Upper lobe of right lung (tissue), 1 donor: ENCODE measurements around the gene ABCC12. TPM values are rescaled to one million over a fixed set of nuclear protein-coding genes. Genes with fewer than 3 reads are reported as not detected.

Experiments
- ATAC-seq: fragments of 200-7000 bp; cut with Tn5 transposase; one replicate; pipeline ENCODE4 v1.9.1; 2020; ENCODE audit warnings: mild to moderate bottlenecking, moderate library complexity
- DNase-seq: peaks from one replicate; pipeline ENCODE4 v3.0.0-alpha.2; 2020
- H3K27ac ChIP-seq: fragments of 200-600 bp; one replicate; pipeline ENCODE4 v1.8.0; 2022
- H3K27me3 ChIP-seq: fragments of 200-600 bp; one replicate; pipeline ENCODE4 v1.8.0; 2022; ENCODE audit warnings: mild to moderate bottlenecking
- H3K36me3 ChIP-seq: fragments of 200-600 bp; one replicate; pipeline ENCODE4 v1.8.0; 2022
- H3K4me1 ChIP-seq: fragments of 200-600 bp; one replicate; pipeline ENCODE4 v1.8.0; 2022
- H3K4me3 ChIP-seq: fragments of 200-600 bp; one replicate; pipeline ENCODE4 v1.8.0; 2022; ENCODE audit warnings: mild to moderate bottlenecking
- H3K9me3 ChIP-seq: fragments of 200-600 bp; one replicate; pipeline ENCODE4 v1.8.0; 2022
- CTCF ChIP-seq: fragments of 200-600 bp; IDR thresholded peaks from one replicate; pipeline ENCODE4 v1.8.0; 2022; ENCODE audit warnings: antibody characterized with exemption
- intact Hi-C: fragments of 100-400 bp; cut with DNase I; formaldehyde crosslinking; loops from one replicate; pipeline ENCODE4 v1.11.0; 2022
- total RNA-seq: library from RNA; stranded (reverse); fragmentation: NEBNext Ultra II Directional; extraction: Animal tissue kit (Norgen Biotek cat#: 25700); gene quantifications from one replicate; pipeline ENCODE4 v1.2.1, GENCODE V29; 2021
- donor health status: DM: no; HTN: yes; CAD: no; lungs with severe emphysema.

ABCC12 gene
- total RNA-seq, 1 donor from 2014 or later, result not detected

DNA sequence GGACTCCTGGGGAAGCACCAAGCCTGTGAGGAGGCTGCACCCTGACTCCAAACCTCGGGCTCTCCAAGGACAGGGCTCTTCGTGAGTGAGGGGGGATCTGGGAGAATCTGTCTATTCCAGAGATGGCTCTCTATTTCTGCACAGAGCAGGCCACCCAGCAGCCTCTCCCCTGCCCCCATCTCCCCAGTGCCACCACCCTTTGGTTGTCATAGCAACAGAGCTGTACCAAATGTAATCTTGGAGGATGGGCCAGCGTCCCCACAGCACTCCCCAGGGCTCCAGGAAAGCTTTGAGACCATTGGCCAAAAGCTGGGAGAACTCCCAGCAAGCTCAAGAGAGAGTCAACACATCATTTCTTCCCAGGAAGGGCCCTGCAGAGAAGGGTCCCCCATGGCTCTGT lies 49.3 kb downstream of the ABCC12 start:
- Histone ChIP-seq H3K9me3 (no peaks in the 10 kb centered on the region), H3K4me1 (no peaks in the 10 kb centered on the region), H3K36me3 (no peaks in the 10 kb centered on the region), H3K4me3 (no peak overlapping the region), H3K27me3 (no peaks in the 10 kb centered on the region), H3K27ac (no peak overlapping the region)
- intact Hi-C loops, result no loop called here
- no peak for DNase-seq
- TF ChIP-seq CTCF, result no peak
- ATAC-seq, result no peak

Other genes starting within 250 kb of the ABCC12 start
- 63.3 TPM for gene LONP2, start 88.3 kb upstream of the ABCC12 start, total RNA-seq
- not detected for gene ABCC11, start 91.5 kb upstream of the ABCC12 start, total RNA-seq
- gene SIAH1, start 229.4 kb upstream of the ABCC12 start, total RNA-seq, result 24.8 TPM